Hematopoietic multipotent progenitor cell treated with erythropoietin and hydrocortisone succinate and interleukin-3 and kit ligand, for 8 days (in vitro differentiated cells): ENCODE data around the gene ZNF462.
"Not testable (repeated sequence)": the region's sequence is repeated elsewhere in the genome, so short reads cannot be mapped to it uniquely, and the experiment has no call there.

Experiments
- DNase-seq: peaks from one replicate; pipeline ENCODE4 v3.0.0-alpha.2; 2015

Gene ZNF462

GRCh38 chr9:106862821-106863720, at the start of gene ZNF462:
ZNF462 (plus strand) TSS chr9:106863166; CDS start chr9:106923384, 60,218 bp downstream.
- no peak for DNase-seq

DNA sequence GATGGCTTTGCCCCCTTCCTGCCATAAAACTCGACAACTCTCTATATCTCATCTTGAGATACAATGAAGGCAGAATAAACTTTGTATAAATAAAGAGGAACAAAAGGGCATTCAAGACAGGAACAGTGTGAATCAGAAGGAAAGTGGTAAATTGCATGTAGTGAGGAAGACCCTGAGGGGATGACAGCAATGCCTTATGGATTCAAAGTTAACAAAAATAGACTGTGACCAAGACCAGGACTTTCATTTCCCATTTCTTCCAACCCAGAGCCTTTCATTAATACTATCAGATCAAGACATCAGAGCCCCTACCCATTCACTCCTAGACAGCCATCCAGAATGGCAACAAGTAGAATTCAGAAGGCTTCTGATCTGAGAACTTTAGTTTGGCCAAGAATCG, 46.4 kb upstream of the ZNF462 start:
- no peak for DNase-seq

DNA sequence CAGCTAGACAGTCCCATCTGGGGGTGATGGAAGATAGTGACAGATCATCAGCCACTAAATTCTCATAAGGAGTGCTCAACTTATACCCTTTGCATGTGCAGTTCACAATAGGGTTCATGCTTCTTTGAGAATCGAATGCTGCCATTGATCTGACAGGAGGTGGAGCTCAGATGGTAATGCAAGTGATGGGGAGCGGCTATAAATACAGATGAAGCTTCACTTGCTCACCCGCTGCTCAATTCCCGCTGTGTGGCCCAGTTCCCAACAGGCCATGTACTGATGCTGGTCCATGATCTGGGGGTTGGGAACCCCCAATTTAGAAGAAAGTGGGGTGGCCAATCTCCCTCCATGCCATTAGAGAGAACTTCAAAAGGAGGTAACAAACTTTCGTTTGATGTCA, 44.9 kb upstream of the ZNF462 start:
- no peak for DNase-seq

- no peak for DNase-seq
Observed at GRCh38 chr9:106820866-106821265, 42.1 kb upstream of the ZNF462 start.

DNA sequence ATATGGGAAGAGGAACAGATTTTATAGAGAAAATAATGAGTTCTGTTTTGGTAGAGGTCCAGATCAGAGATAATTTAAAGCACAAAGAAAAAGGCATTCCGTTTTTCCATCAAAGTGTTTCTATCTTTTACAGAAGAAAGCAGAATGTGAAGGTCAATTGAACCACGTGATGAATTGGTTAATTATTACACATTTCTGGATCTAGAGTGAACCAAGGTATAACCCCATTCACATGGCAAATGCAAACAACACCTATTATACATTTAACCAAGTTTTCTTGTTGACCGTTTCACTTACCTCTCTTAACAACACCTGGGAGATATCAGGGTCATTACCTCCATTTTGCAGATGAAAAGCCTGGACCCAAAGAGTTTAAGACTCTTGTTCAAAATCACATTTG, 34.9 kb upstream of the ZNF462 start:
- no peak for DNase-seq

GRCh38 chr9:106828965-106829364, 34.0 kb upstream of the ZNF462 start:
- no peak for DNase-seq

DNA sequence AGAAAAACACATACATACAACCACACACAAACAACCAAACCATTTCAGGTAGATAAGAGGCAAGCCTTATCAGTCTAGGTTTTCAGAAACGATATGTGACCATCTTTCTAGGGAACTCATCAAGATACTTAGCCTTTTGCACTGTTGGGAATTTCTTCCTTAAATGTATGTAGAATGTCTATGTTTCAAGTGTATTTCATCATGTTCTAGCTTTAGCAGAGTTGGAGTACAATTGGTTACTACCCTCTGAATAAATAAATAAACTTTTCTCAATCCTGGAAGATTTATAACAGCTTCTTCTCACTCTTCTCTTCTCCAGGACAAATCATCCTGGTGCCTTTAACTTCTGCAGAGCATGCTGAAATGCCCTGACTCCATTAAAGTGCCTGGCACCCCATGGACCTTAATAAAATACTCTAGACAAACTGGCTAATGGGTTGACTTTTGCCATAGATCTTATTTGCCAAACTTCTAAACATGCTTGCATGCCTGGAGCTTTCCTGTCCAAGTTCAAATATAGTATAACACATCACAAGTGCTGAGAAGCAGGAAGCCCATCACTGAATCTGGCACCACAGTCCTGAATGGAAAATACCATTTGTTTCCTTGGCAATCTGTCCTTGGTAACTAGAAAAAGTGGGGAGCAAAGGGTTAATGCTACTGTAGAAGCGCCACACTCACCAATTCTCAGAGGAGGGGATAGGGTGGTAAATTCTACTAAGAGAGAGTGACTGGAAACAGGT, 33.1 kb upstream of the ZNF462 start:
- no peak for DNase-seq

DNA sequence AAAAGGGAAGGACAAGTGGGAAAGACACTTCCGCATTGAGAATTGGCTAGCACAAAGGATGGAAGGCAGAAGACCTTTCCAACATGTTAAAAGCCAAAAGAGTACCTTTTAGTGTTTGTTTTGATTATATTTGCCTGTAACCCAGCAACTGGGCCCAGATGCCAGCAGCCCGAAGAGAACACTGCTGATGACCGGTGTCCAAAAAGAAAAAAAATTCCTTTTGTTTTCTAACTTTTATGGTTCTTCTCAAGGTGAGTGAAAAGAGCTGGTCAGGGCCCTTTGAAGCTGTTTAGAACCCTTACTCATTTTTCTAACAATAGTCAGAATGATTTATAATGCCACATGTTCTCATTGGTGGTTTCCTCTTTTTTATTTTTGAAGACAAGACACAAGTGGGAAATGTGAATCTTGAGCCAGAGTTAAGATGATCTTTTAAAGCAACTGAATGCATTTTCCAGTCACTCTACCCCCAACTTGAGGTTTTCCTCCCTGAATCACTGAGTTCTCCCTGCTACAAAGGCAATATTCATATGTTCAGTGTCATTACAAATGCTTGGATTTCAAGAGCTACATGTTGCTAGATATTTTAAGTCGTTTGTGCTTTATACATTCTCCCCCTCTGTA, 32.3 kb upstream of the ZNF462 start:
- DNase-seq, result no peak

DNA sequence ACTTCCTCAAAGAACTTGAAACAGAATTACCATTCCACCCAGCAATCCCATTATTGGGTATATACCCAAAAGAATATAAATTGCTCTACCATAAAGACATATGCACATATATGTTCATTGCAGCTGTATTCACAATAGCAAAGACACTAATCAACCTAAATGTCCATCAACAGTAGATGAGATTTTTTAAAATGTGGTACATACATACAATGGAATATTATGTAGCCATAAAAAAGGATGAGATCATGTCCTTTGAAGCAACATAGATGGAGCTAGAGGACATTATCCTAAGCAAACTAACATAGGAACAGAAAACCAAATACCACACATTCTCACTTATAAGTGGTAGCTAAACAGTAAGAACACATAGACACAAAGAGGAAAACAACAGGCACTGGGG, 28.1 kb upstream of the ZNF462 start:
- DNase-seq, result no peak

GRCh38 chr9:106835840-106836239, 27.1 kb upstream of the ZNF462 start:
- DNase-seq, result no peak

- DNase-seq, result no peak
Observed at GRCh38 chr9:106843371-106843770, 19.6 kb upstream of the ZNF462 start.

DNA sequence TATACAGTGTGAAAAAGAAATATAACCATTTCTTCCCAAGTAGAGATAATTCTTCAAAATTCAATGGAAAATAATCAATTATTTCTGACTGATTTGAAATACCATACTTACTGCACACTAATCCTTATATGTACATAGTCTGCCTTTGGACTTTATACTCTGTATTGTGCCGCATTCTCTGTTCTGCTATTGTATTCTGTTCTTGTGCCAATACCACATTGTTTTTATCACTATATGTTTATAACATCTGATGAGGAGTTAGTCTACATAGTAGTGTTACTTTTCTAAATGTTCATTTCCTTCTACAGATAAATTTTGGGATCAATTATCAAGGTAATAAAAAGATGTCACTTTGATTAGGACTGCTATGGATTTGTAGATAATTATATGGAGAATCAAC, 16.7 kb upstream of the ZNF462 start:
- no peak for DNase-seq

DNA sequence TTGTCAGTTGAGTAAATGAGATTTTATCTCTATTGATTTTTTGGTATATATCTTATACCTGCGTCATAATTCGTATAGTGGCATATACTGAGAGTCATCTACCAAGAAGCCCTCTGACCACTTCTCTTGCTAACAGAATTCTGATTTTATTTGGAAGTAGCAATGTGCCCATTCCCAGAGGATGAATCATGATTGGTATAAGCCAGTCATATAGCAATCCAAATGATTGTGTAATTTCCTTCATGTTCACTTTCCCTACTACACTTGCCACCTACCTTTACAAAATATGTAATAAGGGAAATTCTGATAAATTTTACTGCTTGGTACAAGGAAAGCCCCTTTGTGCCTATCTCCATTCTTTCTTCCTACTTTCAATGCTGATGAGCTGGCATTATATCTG, 16.1 kb upstream of the ZNF462 start:
- no peak for DNase-seq

DNA sequence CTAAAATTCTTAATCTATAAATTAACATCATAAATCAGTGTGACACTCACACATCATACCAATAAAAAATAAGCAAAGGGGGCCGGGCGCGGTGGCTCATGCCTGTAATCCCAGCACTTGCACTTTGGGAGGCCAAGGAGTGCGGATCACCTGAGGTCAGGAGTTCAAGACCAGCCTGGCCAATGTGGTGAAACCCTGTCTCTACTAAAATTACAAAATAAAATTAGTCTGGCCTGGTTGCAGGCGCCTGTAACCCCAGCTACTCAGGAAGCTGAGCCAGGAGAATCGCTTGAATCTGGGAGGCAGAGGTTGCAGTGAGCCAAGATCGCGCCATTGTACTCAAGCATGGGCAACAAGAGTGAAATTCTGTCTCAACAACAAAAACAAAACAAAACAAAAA, 11.3 kb upstream of the ZNF462 start:
- not testable (repeated sequence) for DNase-seq

- no peak for DNase-seq
Observed at GRCh38 chr9:106857811-106858470, 5.0 kb upstream of the ZNF462 start.

GRCh38 chr9:106859957-106860720, 2.8 kb upstream of the ZNF462 start:
- no peak for DNase-seq

GRCh38 chr9:106860721-106861639, 2.0 kb upstream of the ZNF462 start:
- no peak for DNase-seq

DNA sequence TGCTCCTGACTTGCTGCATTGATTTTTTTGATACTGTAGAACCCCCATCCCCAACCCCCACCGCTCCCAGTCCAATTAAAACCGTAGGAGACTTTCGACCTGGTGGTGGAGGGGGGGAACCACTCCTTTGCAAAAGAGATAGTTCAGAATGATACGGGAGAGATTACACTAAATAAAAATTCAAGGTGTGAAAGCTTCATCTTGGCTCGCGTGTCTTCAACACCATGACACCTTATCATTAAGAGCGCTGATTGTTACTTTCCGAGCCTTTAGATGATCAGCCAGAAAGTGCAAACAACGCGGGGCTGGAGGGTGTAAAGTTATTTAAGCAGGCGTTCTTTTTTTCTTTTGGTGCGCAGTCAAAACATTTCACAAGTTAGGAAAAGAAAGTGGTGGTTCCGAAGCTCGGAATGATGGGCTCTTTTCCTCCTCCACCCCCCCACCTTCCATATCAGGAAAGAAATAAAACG, 1.3 kb upstream of the ZNF462 start:
- DNase-seq, result no peak

- DNase-seq, result no peak
Observed at GRCh38 chr9:106862110-106862820, 701 bp upstream of the ZNF462 start.

GRCh38 chr9:106864373-106865143, 1.6 kb downstream of the ZNF462 start:
- no peak for DNase-seq
